NCI-H2171 treated with DMSO at 0.1 percent for 48 hours (cell line): ENCODE data around the gene NKAIN1.

ENCODE experiments used
- DNase-seq: peaks from one replicate; lab custom pipeline; 2025; lab: John Stamatoyannopoulos, UW

Gene NKAIN1

DNA sequence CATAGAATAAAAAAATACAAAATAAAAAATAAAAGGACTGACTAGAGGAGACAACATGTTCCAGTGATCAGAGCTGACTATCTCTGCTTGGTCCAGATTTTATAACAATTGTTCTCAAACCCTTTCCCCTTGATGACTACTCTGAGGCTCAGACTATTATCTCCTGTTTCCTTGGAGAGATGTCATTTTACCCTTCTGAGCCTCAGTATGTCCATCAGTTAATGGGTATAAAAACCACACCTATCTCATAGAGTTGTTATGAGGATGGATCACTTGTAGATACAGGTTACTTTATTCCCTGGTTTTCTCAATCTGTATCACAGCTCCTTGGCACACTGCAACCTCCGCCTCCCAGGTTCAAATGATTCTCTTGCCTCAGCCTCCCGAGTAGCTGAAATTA lies 7.0 kb downstream of the NKAIN1 start:
- no peak for DNase-seq

DNA sequence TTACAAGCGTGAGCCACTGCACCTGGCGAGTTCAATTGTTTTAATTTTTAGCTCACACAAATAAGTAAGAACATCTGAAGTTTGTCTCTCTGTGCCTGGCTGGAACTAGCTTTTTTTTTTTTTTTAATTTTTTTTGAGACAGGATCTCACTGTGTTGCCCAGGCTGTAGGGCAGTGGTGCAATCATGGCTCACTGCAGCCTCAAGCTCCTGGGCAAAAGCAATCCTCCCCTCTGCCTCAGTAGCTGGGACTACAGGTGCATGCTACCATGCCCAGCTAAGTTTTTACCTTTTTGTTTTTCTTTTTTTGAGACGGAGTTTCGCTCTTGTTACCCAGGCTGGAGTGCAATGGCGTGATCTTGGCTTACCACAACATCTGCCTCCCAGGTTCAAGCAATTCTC lies 7.9 kb downstream of the NKAIN1 start:
- DNase-seq: no peak

DNA sequence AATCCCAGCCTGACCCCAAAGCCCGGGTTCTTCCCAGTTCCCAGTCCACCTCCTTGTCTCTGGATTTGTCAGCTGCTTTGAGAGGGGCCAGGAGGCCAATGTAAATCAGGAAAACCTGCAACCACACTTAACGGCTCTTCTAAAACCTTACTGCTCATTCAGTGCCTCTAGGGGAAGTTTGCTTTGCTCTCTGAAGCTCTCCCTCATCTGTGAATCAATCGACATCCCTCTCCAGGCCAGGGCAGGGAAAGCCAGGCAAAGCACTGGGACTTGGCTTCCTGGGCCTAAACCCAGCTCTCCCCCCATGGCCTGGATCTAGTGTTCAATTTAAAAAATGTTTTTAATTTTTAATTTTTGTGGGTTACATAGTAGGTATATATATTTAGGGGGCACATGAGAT lies 9.3 kb downstream of the NKAIN1 start:
- DNase-seq: no peak

DNA sequence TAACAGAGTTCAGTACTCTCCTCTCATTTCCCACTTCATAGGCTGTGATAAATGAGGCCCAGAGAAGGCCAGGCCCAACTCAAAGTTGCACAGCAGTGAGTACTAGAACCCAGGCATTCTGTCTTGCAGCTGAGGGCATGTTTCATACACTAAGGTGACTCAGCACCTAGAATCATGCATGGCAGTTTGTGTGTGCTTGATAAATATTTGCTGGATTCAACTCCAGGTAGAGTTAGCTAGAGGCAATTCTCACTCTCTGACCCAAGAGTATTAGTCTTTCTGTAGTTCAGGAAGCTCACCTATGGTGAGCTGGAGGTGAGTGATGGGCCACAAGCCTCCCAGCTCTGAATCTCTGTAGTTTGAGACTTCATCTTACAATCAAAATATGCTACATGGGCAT lies 10.7 kb downstream of the NKAIN1 start:
- no peak for DNase-seq

DNA sequence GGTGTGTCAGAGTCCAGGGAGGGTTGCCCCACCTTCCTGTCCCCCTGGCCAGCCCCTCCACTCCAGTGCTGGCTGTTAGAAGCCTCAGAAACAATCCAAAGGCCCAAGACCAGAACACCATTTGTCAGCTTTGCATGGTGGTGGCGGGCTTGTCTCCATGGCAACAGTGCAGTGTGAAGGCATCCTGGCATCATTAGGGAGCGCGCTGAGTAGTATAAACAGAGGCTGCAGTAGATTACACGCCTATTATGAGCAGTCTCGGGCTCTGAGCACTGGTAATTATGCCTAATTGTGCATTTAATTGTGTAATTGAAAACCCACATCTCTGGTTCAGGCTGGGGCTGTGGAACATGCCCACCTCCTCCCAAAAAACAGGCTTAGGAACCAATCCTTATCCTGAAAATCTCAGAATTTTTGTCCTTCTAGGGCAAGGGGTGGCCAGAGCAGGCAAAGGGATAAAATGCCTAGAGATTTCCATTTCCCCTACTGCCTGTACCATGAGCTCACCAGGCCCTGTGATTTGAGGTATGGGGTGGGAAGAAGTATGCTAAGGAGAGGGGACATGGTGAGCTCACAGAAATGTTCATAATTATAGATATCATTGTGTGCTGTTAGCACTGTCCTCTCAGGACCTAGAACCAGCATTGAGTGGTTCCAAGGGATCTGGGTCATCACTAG lies 11.7 kb downstream of the NKAIN1 start:
- no peak for DNase-seq

DNA sequence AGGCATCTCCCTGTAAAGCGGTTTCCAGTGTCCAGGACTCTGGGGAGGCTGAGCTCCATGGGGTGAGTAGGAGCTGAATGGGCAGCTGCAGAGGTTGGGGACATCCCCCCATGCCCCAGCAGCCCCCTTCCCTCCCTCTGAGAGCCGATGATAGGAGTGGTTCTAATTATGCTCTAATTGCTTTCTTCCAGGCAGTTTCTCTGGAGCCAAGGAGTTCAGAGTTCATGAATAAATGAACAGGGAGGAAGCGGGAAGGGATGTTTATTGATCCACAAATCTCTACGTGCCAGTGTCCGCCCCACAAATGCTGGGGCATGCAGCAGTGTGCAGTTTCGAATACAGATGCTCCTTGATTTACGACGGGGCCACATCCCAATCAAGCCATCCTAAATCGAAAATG lies 15.6 kb downstream of the NKAIN1 start:
- DNase-seq: no peak

DNA sequence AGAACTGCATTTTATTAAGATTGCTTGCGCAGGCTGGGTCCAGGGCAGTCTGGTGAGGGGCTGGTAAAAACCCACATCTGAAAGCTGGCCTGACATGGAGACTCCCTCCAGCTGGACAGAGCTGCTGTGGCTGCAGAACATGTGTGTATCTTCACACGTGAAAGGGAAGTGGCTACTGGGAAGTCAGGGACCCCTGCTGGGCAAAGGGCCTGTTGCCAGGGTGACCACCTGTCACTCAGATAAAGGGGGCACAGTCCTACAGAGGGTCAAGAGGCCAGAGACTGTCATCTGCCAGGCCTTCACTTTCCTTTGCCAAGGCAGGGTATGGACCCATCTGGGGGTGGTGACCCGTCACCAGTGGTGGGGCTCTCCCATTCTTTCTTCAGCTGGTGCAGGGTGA lies 17.5 kb downstream of the NKAIN1 start:
- no peak for DNase-seq

DNA sequence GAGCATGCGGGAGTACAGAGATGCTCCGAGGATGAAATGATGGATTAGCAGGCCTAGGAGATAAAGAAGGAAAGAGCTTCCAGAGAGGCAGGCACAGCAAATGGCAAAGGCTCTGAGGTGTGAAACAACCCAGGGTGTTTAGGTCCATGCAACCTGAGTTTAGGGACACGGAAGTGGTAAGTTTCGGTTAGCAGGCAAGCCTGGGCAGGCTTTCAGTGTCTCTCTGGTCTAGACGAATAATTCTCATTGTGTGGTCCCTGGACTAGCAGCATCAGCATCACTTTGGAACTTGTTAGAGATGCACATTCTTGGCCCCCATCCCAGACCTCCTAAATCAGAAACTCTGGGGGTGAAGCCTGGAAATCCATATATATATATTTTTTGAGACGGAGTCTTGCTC lies 18.6 kb downstream of the NKAIN1 start:
- DNase-seq: peak; percentile 22

DNA sequence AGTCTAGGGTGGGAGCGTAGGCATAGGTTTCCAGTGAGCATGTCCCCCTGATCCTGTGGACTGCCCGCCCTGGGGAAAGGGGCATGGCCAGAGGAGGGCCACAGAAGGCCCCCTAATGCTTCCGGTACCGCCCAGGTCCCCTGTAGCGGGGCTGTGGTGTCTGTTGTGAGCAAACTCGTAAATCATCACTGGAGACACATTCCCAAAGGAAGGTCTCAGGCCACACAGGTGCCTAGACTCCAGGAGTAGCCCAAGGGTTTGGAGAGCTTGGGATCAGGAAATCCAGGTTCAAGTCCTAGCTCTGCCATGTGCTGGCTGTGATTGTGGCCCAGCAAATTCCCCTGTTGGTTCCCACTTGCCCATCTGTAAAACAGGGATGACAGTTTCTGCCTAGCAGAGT lies 20.2 kb downstream of the NKAIN1 start:
- DNase-seq: no peak

DNA sequence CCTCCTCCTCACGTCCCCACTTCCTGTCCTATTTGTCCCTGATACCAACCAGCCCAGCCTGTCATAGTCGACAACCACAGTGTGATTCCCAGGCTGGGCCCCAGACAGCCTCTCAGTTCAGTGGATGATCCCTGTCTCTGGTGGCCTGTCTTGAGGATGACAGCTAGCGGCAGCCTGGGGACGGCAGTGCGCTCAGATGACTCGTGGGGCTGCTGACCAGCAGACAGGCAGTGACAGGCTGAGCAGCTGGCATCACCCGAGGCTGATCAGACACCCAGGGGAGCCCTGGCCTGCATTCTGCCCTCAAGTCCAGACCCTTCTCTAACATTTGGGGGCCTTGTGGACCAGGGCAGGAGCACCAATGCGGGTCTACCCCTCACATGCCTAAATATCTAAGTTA lies 21.0 kb downstream of the NKAIN1 start:
- DNase-seq: no peak

DNA sequence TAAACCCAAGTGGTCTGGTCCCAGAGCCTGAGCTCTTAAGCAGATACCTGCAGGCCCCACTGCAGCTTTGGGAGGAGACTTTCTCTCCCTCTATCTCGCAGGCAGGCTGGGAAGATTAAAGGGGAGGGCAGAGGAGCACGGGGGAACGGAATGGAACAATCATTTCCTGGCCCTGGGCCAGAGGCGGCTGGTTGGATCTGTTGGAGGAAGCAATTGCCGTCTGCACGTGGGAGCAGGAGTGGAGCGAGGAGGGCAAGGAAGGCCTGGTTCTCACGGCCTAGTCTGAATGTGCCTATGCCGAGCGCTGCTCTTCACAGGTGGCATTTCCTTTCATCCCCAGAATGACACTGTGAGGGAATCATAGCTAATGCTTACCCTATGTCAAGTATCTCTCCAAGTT lies 23.7 kb downstream of the NKAIN1 start:
- peak; percentile 91 for DNase-seq

DNA sequence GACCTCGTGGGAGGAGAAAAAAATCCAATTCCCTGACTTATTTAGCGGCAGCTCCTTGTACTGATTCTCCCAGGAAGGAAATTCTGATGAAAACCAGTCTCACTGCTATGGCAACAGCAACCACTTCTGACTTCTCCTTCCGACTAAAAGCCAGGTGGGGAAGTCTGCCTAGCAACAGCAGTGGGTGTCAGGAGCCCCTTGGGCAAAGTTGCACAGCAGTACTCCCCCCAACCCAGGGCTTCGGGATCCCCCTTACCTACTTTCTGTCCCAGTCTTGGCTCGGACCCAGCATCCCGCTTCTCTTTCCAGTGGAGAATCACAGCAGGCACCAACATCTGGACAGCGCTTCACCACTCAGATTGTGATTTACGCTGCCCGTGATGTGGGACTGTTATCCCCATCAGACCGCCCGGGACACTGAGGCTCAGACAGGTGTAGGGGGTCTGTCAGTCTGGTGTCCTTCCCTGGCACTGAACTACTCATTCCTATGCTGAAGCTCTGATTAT lies 24.6 kb downstream of the NKAIN1 start:
- DNase-seq: peak; percentile 17

DNA sequence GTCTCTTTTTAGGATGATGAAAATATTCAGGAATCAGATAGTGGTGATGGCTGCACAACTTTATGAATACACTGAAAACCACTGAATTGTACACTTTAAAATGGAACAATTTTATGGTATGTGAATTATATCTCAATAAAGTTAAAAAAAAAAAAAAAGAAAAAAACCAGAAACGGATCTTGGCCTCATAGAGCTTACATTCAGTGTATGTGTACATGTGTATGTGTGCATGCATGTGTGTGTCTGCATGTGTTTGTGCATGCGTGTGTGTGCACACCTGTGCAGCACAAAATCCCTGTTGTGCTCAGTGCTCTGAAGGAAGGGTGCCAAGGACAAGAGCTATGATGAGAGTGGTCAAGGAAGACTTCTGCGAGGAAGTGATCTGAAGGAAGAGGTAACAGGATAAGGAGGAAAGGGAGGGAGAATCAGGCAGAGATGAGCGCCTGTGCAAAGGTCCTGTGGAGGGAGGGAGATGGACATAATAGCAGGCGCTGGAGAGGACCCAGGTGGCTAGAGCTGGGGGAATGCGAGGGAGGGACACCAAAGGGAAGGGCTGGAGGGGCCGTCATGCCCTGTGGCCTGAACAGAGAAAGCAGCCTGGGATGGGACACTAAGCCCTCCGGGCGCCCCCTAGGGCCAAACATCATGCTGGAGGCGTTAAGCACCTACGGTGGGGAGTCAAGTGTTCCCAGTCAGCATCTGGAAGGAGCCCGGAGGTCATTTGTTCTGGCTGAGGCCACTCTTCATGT lies 25.2 kb downstream of the NKAIN1 start:
- DNase-seq: no peak

DNA sequence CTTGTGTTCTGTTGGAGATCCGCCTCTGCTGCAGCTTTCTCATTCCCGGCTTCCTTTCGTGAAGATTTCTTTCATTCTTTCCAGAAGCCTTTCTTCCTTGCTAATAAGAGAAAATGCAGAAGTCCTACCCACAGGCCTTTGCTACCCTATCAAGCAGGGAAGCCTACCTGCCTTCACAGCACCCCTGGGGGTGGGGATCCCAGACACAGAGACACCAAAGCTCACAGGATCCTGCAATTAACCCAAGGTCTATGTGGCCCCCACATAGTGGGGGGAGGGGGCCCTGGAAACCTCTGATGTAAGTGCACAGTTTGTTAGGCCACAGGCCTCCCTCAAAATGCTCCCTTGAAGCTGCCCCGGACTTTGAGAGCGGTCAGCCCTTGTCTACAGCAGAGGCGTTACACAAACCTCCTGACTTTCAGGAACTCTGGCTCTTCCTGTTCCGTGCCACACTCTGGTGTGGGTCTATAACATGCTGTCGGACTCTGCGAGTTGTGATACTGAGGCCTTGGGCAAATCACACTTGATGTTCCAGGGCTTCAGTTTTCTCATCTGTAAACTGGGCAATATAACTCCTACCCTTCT lies 31.2 kb downstream of the NKAIN1 start:
- DNase-seq: no peak

DNA sequence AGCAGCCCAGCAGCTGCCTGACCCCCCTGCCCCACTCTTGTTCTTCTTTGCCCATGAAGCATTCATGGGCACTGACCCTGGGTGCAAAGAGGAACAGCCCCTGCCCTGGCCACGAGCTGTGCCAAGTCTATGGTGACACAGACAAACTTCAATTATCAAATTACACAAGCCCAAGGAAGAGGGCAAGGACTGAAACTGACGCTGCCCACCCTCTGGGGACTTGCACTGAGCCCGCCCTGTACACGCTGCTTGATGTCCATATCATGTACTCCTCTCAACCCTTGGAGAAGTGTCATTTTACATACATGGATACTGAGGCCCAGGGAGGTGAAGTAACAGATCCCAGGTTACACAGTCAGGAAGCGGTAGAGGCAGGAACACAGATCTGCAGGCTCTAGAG lies 32.1 kb downstream of the NKAIN1 start:
- no peak for DNase-seq

DNA sequence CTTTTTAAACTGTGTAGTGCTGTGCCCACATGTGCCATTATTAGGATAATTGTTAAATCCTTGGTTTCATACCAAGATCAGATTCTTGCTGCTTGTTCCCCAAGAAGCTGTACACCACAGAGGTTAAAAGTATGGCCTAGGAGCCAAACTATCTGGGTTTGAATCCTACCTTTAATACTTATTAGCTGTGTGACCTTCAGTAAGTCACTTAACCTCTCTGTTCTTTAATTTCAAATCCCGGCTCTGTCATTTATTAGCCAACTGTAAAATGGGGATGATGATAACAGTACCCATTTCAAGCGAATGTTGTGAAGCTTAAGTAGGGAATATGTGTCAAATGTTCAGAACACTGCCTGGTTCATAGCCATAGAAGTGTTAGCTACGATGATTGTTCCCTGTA lies 32.6 kb downstream of the NKAIN1 start:
- DNase-seq: no peak

DNA sequence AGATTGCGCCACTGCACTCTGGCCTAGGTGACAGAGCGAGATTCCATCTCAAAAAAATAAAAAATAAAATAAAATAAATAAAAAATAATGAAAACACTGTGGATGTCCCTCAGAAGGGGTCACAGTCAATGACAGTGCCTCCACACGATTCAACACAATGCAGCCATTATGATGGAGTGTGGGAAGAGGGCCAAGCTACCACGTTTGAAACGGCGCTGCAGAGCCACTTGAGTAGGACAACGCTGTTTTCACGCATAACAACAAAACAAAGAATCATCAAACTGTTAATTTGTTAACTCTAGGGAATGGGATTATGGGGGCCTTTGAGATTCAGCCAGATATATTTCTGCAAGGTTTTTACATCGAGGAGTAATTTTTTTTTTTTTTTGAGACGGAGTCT lies 36.5 kb downstream of the NKAIN1 start:
- no peak for DNase-seq

DNA sequence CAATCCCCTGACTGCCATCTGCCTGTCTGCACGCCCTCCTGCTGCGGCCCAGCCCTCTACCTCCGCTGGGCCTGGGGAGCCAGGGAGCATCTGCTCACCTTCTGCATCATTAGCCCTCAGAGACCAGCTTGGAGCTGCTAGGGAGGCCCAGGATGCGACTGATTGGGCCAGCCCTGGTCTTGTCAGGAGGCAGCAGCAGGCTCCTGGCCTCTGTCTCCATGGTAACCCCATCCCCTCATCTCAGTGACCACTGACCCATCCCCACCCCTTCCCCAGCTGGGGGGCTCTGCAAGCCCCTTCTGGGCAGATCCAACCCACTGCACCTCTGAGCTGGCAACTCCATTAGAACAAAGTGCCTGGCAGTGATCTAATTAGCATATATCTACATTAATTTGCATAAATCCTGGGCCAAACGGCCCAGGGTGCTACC lies 37.7 kb downstream of the NKAIN1 start:
- DNase-seq: peak; percentile 83

DNA sequence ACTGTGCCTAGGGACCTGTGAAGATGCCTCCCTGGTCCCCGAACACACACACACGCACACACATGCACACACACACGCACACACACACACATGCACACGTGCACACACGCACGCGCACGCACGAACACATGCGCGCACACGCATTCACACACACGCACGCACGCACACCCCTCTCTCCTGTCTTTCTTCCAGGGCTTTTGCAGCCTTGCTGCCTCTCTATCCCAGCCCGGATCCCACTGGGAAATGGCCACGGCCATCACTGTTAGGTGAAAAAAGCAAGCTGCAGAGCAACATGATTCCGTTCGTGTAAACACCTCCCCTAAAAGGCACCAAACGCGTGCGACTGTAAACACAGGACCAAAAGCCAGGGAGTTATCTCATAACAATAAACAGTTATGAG lies 39.7 kb downstream of the NKAIN1 start:
- DNase-seq: peak; percentile 19

DNA sequence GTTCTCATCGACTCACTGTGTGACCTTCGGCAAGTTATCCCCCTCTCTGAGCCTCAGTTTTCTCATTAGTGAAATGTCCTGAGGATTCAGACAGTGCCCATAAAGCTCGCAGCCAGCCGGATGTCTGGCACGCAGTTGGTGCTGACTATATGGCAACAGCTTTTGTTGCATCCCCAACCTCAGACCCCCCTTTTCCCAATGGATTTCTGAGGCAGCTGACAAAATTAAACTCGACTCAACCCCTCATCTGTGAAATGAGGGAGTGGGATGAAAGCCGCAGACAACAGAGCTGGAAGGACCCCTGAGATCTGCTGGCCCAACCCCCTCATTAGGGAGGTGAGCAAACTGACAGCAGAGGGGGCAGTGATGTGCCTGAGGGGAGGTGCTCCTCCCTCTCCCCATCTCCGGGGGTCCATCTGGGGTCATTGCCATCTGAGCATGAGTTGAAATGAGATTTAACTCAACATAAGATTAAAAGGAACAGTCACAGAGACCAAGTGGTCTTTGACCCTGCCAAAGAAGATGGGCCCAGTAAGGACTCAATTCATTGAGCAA lies 40.4 kb downstream of the NKAIN1 start:
- peak; percentile 24 for DNase-seq

DNA sequence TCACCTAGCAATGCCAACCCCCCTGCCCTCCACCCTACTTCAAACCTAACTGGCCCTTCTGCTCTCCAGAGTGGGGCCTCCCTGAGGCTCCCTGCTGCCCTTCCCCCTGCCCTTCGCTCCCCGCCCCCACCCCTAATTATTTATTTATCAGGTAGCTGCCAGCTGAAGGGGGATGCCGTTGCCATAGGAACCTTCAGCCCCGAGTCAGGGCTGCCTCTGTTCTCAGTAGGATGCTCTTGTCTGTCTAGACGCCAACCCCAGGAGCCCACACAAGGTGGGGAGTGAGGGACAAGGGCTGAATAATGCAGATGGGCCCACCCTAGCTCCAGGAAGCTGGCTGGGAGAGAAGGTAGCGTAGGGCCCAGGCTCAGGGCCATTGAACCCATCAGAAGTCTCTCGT lies 41.1 kb downstream of the NKAIN1 start:
- DNase-seq: no peak

DNA sequence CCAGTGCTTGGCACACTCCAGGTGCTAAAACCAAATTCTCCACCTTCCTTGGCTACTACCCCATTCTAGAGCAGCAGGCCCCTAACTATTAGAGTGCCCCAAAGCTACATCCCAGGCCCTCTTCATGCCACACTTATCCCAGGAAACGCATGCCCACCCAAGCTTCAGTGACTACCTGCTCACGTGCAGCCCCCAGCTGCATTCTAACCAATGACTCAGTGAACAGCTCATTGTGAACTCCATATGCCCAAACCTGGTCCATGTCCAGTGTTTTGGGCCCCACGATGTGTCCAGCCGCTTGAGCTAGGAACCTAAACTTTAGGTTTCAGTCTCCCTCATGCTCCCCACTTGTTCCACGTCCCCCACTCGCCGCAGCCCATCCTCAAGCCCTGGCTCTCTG lies 41.5 kb downstream of the NKAIN1 start:
- DNase-seq: no peak

DNA sequence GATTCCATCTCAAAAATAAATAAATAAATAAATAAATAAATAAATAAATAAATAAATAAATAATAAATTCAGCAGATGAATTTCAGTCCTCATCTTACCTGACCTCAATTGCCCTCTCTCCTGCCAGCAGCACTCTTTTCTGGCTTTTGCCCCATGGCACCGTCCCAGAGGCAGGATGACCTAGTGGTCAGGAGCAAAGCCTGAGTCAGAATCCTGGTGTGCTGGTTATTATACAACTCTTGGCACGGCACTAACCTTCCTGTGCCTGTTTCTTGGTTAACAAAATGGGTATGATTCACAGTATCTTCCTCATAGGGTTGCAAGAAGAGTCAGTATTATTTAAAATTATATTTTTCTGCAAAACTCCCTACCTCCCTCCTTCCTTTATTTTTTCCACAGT lies 43.0 kb downstream of the NKAIN1 start:
- no peak for DNase-seq
